Colonic mucosa (tissue), 4 donors: Measurements from ENCODE around the gene MYO16. TPM values are rescaled to one million over a fixed set of nuclear protein-coding genes. Genes with fewer than 3 reads are reported as not detected.
"Not testable (repeated sequence)": the region's sequence is repeated elsewhere in the genome, so short reads cannot be mapped to it uniquely, and the experiment has no call there.

Experiments used
- DNase-seq: peaks from one replicate; pipeline ENCODE4 v3.0.0-alpha.2; 2020
- H3K27ac ChIP-seq: fragments of 200-600 bp; one replicate; pipeline ENCODE4 v1.8.0; 2021
- H3K27me3 ChIP-seq: fragments of 200-600 bp; one replicate; pipeline ENCODE4 v1.8.0; 2021
- H3K36me3 ChIP-seq: fragments of 200-600 bp; one replicate; pipeline ENCODE4 v1.8.0; 2021
- H3K4me1 ChIP-seq: fragments of 200-600 bp; one replicate; pipeline ENCODE4 v1.8.0; 2021; ENCODE audit warnings: mild to moderate bottlenecking
- H3K4me3 ChIP-seq: fragments of 200-600 bp; one replicate; pipeline ENCODE4 v1.8.0; 2021
- H3K9ac ChIP-seq, 2 donors: one replicate each; pipeline ENCODE4 v1.7.0; 2013; ENCODE audit warnings: control low read depth in 2 of 2, low read depth in 2 of 2, low read length in 2 of 2
- H3K9me3 ChIP-seq: fragments of 200-600 bp; one replicate; pipeline ENCODE4 v1.8.0; 2021
- intact Hi-C: fragments of 100-400 bp; cut with DNase I; formaldehyde crosslinking; loops from one replicate; pipeline ENCODE4 v1.14.1; 2022
- total RNA-seq, 2 donors: library from RNA; stranded (reverse); fragmentation: NEBNext Ultra II Directional in 1 of 2; extraction: Animal tissue kit (Norgen Biotek cat#: 25700) in 1 of 2; gene quantifications; one replicate each; pipeline ENCODE4 v1.2.1, GENCODE V29; 2021
- TF ChIP-seq, protein P1 (sequence below): fragments of 200-600 bp; IDR thresholded peaks from one replicate; pipeline ENCODE4 v1.8.0; 2022; ENCODE audit warnings: antibody characterized with exemption, mild to moderate bottlenecking
- donor health status: healthy.
- donor health status: DM: no; HTN: no; CAD: no.
- donor health status: DM: no; HTN: no; CAD: no.

MYO16 gene
- total RNA-seq, 2 donors from 2014 or later = 0.05 TPM; not detected in 1

DNA sequence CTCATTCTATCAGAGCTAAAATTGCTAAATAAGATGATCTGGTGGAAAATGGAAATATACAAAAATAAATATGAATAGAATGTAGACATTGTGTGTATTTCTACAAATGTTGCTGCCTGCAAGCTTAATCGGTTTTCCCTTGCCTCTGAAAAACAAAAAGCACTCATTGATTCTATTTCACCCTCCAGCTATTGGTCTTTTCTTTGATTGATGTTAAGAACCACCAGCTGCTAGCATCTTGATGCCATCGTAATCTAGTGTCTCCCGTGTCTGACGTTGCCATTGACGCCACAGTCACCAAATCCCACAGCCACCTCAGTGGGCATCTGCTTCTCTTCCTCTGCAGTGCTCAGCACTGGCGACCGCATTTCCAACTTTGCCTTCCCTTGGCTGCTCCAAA is 461.8 kb downstream of the MYO16 start:
- DNase-seq = no peak
- TF ChIP-seq, protein P1, sequence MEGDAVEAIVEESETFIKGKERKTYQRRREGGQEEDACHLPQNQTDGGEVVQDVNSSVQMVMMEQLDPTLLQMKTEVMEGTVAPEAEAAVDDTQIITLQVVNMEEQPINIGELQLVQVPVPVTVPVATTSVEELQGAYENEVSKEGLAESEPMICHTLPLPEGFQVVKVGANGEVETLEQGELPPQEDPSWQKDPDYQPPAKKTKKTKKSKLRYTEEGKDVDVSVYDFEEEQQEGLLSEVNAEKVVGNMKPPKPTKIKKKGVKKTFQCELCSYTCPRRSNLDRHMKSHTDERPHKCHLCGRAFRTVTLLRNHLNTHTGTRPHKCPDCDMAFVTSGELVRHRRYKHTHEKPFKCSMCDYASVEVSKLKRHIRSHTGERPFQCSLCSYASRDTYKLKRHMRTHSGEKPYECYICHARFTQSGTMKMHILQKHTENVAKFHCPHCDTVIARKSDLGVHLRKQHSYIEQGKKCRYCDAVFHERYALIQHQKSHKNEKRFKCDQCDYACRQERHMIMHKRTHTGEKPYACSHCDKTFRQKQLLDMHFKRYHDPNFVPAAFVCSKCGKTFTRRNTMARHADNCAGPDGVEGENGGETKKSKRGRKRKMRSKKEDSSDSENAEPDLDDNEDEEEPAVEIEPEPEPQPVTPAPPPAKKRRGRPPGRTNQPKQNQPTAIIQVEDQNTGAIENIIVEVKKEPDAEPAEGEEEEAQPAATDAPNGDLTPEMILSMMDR = no peak
- Histone ChIP-seq H3K4me1 (no peaks in the 10 kb centered on the region), H3K4me3 (no peak overlapping the region), H3K9ac (no peak overlapping the region), H3K27ac (no peak overlapping the region), H3K36me3 (no peaks in the 10 kb centered on the region), H3K27me3 (no peaks in the 10 kb centered on the region), H3K9me3 (no peaks in the 10 kb centered on the region)
- intact Hi-C loops = no loop called here

DNA sequence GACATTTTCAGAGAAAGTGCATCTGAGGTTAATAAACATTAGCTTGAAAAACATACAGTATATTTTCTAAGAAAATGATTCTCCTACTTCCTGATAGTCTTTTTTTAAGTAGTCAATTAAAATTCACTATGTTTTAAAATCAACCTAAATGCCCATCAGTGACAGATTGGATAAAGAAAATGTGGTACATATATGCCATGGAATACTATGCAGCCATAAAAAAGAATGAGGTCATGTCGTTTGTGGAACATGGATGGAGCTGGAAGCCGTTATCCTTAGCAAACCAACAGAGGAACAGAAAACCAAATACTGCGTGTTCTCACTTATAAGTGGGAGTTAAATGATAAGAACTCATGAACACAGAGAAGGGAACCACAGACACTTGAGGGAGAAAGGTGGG is 462.8 kb downstream of the MYO16 start:
- H3K4me1 ChIP-seq, H3K36me3 ChIP-seq, intact Hi-C loops, H3K27ac ChIP-seq, H3K9me3 ChIP-seq, DNase-seq, H3K9ac ChIP-seq, H3K27me3 ChIP-seq, H3K4me3 ChIP-seq: not testable (repeated sequence)

DNA sequence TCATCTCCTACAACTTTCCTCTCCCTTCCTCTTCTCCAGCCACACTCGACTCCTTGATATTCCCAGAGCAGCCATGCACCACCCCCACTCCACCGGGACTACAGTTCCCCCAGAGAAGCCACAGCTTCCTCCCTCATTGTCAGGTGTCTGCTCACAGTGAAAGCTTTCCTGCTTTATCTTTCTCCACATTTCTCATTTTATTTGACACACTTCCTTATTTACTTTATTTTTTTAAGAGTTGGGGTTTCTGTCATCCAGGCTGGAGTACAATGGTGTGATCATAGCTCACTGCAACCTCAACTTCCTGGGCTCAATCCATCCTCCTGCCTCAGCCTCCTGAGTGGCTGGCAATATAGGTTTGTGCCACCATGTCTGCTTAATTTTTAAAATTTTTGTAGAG is 464.6 kb downstream of the MYO16 start:
- Histone ChIP-seq H3K36me3 (no peaks in the 10 kb centered on the region), H3K27me3 (no peaks in the 10 kb centered on the region), H3K9me3 (no peaks in the 10 kb centered on the region), H3K27ac (no peak overlapping the region), H3K4me3 (no peak overlapping the region), H3K9ac (no peak overlapping the region), H3K4me1 (no peaks in the 10 kb centered on the region)
- TF ChIP-seq, protein P1 = no peak
- no peak for DNase-seq
- intact Hi-C loops = no loop called here

DNA sequence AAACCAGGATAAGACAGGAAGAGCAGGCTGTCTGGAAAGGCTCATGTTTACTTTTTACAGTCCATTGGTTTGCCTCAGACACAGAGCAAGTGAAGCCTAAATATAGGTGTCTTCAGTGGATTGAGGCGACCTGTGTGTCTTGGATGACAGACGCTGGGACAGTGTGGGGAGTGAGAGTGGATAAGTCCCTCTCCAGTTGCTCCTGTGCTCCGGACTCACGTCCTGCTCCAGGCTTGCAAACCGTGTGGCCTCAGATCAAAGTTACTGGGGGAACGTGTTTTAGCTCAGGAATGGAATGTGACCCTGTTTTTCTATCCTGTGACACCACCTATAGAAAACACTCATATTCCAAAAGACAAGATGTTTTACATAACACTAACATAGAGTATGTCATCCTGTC is 465.7 kb downstream of the MYO16 start:
- no peak overlapping the region for H3K27ac ChIP-seq
- no peaks in the 10 kb centered on the region for H3K4me1 ChIP-seq
- no peaks in the 10 kb centered on the region for H3K27me3 ChIP-seq
- no peaks in the 10 kb centered on the region for H3K9me3 ChIP-seq
- no peak overlapping the region for H3K9ac ChIP-seq
- intact Hi-C loops = no loop called here
- TF ChIP-seq, protein P1 = no peak
- H3K36me3 ChIP-seq = no peaks in the 10 kb centered on the region
- H3K4me3 ChIP-seq = no peak overlapping the region
- no peak for DNase-seq

DNA sequence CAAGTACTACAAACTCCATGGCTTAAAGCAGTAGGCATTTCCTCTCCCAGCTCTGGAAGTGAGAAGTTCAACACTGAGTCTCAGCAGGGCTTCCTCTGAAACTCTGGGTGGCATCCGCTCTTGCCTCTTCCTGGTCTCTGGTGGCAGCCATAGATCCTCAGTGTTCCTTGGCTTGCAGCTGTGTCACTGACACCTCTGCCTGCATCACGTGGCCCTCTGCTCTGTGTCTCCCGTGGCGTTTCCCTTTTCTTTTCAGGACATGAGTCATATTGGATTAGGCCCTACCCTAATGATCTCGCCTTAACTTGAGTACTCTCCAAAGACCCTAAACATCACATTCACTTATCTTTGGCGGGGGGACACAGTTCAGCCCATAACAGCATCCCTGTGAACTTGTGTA is 466.7 kb downstream of the MYO16 start:
- intact Hi-C loops = no loop called here
- Histone ChIP-seq H3K9ac (no peak overlapping the region), H3K27ac (no peak overlapping the region), H3K27me3 (no peaks in the 10 kb centered on the region), H3K36me3 (no peaks in the 10 kb centered on the region), H3K9me3 (no peaks in the 10 kb centered on the region), H3K4me1 (no peaks in the 10 kb centered on the region), H3K4me3 (no peak overlapping the region)
- TF ChIP-seq, protein P1 = no peak
- DNase-seq = no peak

DNA sequence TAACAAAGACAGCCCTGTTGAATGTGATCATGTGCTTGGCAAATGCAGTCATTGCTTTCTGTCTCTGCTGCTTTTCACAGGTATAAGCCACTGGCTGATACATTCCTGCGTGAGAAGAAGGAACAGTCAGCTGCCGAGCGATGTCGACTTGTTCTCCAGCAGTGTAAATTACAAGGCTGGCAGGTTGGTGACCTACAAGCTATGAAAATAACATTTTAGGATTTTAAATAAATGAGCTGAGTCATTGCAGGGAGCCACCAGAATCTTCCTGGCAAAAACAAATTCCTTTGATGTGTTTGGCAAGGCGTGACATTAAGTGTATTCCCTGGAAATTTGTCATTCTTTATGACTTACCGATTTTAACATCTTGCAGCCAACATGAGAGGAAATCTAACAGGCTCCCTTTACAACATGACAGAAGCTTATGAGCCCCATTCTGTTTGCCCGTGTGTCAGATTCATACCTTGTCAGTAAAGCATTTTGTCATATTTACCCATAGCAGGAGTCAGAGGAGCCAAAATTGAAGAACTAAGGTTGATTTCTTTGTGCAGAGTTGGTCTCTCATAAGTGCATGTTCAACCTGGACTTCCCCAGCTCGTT is 471.4 kb downstream of the MYO16 start:
- no peaks in the 10 kb centered on the region for H3K27me3 ChIP-seq
- H3K9me3 ChIP-seq = no peaks in the 10 kb centered on the region
- DNase-seq = no peak
- H3K4me3 ChIP-seq = no peak overlapping the region
- H3K9ac ChIP-seq = no peak overlapping the region
- no peak overlapping the region for H3K27ac ChIP-seq
- intact Hi-C loops = no loop called here
- H3K36me3 ChIP-seq = no peaks in the 10 kb centered on the region
- TF ChIP-seq, protein P1 = no peak
- H3K4me1 ChIP-seq = no peaks in the 10 kb centered on the region
